Nephron progenitor cell (in vitro differentiated cells): ENCODE results near the gene ZNF174.
A peak's percentile ranks its signal among the peaks of the same experiment; 100 is the strongest.

Experiments used
- DNase-seq: peaks from one replicate; pipeline ENCODE4 v3.0.0; 2021
- H3K27ac Mint-ChIP-seq: 2 replicates; pipeline ENCODE4 v1.8.0; 2021; ENCODE audit warnings: mild to moderate bottlenecking, moderate library complexity, mixed read lengths
- H3K27me3 Mint-ChIP-seq: 2 replicates; pipeline ENCODE4 v1.8.0; 2021; ENCODE audit warnings: mild to moderate bottlenecking, low read depth, mixed read lengths; ENCODE audit not compliant: poor library complexity
- H3K36me3 Mint-ChIP-seq: 2 replicates; pipeline ENCODE4 v1.8.0; 2021; ENCODE audit warnings: low read depth, mixed read lengths
- H3K4me1 Mint-ChIP-seq: 2 replicates; pipeline ENCODE4 v1.8.0; 2021; ENCODE audit warnings: mixed read lengths
- H3K4me3 Mint-ChIP-seq: 2 replicates; pipeline ENCODE4 v1.8.0; 2021; ENCODE audit warnings: mild to moderate bottlenecking, moderate library complexity, mixed read lengths
- H3K9me3 Mint-ChIP-seq: 2 replicates; pipeline ENCODE4 v1.8.0; 2021; ENCODE audit warnings: mild to moderate bottlenecking, moderate library complexity, mixed read lengths
- CTCF ChIP-seq: fragments of 200-600 bp; sonication (generic); IDR thresholded peaks from 2 replicates; pipeline ENCODE4 v1.5.0; 2021; ENCODE audit warnings: antibody characterized with exemption

Gene ZNF174

DNA sequence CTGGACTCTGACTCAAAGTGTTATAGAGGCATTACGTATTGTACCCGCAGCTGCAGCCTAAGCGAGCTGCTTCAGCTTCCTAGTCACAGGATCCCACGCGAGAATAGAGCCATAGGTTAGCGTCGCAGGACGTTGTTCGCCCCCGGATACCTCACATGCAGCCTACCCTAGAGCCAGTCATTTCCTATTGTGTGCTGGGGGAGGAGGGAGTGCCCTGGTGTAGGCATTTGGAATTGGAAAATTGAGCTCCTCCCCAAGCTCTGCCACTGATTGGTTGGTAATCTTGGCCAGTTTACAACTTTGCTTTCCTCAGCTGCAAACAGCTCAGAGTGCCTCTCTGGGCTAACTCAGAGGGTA lies 43.0 kb downstream of the ZNF174 start:
- Mint-ChIP-seq H3K4me3 (peak overlapping the region; percentile 95), H3K4me1 (peaks cover 11% of the 10 kb centered on the region), H3K27me3 (peaks cover 2% of the 10 kb centered on the region), H3K36me3 (peaks cover 78% of the 10 kb centered on the region), H3K27ac (peak overlapping the region; percentile 97), H3K9me3 (peaks cover 79% of the 10 kb centered on the region)
- no peak for DNase-seq
- no peak for TF ChIP-seq CTCF

GRCh38 chr16:3454093-3454492 lies 53.1 kb downstream of the ZNF174 start:
- peaks cover 8% of the 10 kb centered on the region for H3K9me3 Mint-ChIP-seq
- DNase-seq: no peak
- no peak overlapping the region for H3K4me3 Mint-ChIP-seq
- H3K36me3 Mint-ChIP-seq: peaks cover 21% of the 10 kb centered on the region
- peaks cover 10% of the 10 kb centered on the region for H3K27me3 Mint-ChIP-seq
- no peak overlapping the region for H3K27ac Mint-ChIP-seq
- H3K4me1 Mint-ChIP-seq: peaks cover 17% of the 10 kb centered on the region
- no peak for TF ChIP-seq CTCF

DNA sequence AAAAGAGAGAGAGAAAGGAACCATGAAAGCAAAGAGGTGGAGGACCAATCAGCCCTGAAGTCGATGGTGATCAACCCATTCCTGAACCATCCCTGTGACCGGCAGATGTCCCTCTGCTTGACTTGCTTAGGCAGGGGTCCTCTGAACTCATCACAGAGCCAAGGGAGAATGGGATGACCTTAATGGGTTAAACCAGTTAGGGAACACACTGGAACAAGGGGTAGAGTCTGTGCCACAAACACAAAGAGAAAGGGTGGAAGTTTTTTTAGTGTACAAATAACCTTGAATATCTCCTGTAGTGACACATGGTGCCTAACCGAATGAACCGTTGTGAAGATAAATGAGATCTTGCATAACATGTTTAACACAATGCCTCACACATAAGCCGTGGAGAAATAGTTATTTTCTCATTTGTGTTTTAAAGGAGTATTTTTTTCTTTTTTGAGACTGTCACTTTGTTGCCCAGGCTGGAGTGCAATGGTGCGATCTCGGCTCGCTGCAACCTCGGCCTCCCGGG lies 53.7 kb downstream of the ZNF174 start:
- peaks cover 6% of the 10 kb centered on the region for H3K9me3 Mint-ChIP-seq
- H3K27ac Mint-ChIP-seq: no peak overlapping the region
- no peak overlapping the region for H3K4me3 Mint-ChIP-seq
- no peak for DNase-seq
- H3K27me3 Mint-ChIP-seq: peaks cover 9% of the 10 kb centered on the region
- H3K36me3 Mint-ChIP-seq: peaks cover 17% of the 10 kb centered on the region
- H3K4me1 Mint-ChIP-seq: peaks cover 23% of the 10 kb centered on the region
- TF ChIP-seq CTCF: no peak

DNA sequence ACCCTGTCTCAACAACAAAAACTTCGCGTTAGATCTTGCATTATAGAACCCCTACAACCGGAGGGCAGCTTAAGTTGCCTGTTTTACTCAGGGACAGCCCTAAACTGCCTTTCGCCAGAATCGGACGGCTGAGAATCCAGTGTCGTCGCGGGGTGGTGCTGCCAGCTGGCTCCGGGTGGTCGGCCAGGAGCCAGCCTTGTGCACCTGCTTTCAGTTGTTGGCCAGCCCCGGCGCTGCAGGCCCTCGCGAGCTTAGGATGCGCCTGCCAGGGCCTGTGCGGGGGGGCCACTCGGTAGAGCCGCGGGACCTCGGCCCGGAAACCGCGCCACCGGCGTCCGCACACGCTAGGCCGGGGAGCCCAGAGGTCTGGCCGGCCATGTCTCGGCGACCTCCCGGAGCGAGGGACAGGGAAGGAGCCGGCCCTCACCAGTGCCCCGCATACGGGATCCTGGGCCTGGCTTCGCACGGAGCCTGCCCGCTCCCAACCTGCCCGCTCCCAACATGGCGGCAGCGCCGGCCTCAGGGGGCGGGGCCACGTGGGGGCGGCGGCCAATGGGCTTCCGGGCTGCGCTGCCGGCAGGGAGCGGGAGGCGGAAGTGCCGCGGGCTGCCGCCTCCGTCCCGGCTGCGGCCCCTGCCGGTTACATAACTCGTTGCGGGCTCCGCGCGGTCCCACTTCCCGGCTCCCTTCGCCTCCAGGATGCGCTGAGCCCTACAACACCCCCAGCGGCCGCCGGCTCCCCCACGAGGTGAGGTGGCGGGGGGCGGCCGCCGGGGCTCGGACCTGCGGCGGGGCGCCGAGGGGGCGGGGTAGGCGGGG lies 56.6 kb downstream of the ZNF174 start:
- peaks cover 6% of the 10 kb centered on the region for H3K27me3 Mint-ChIP-seq
- no peak overlapping the region for H3K27ac Mint-ChIP-seq
- H3K9me3 Mint-ChIP-seq: no peaks in the 10 kb centered on the region
- peak overlapping the region; percentile 78 for H3K4me3 Mint-ChIP-seq
- DNase-seq: peak; percentile 93
- no peaks in the 10 kb centered on the region for H3K36me3 Mint-ChIP-seq
- peak; percentile 37 for TF ChIP-seq CTCF
- peaks cover 51% of the 10 kb centered on the region for H3K4me1 Mint-ChIP-seq

GRCh38 chr16:3458278-3458851 lies 57.4 kb downstream of the ZNF174 start:
- peaks cover 51% of the 10 kb centered on the region for H3K4me1 Mint-ChIP-seq
- no peaks in the 10 kb centered on the region for H3K9me3 Mint-ChIP-seq
- peaks cover 6% of the 10 kb centered on the region for H3K27me3 Mint-ChIP-seq
- DNase-seq: no peak
- no peak for TF ChIP-seq CTCF
- peak overlapping the region; percentile 86 for H3K27ac Mint-ChIP-seq
- peak overlapping the region; percentile 91 for H3K4me3 Mint-ChIP-seq
- no peaks in the 10 kb centered on the region for H3K36me3 Mint-ChIP-seq
